ENCODE measurements around the gene LYPD6B.

Gene LYPD6B

GRCh38 chr2:149005471-149006077 is 32.9 kb upstream of the LYPD6B start:
- TF ChIP-seq NFIC (IDR thresholded peaks at IDR 0.05) (no peak), ZBTB7A (IDR thresholded peaks at IDR 0.05; ENCODE audit: low read depth) (no peak), REST (IDR thresholded peaks at IDR 0.05; ENCODE audit: low read depth) (no peak), FOXM1 (IDR thresholded peaks at IDR 0.05; ENCODE audit: borderline replicate concordance, low read depth) (no peak), TCF12 (IDR thresholded peaks at IDR 0.05; ENCODE audit: low read depth) (no peak), EGR1 (IDR thresholded peaks at IDR 0.05) (no peak), CEBPB (IDR thresholded peaks at IDR 0.05) (no peak), EP300 (IDR thresholded peaks at IDR 0.05; ENCODE audit: borderline replicate concordance) (no peak), TAF1 (IDR thresholded peaks at IDR 0.05; ENCODE audit: low read depth) (no peak), USF1 (IDR thresholded peaks at IDR 0.05) (no peak), RAD21 (IDR thresholded peaks at IDR 0.05; ENCODE audit: low read depth) (no peak), MAX (IDR thresholded peaks at IDR 0.05) (no peak), YY1 (IDR thresholded peaks at IDR 0.05; ENCODE audit: low read depth) (no peak)

- no peak for TF ChIP-seq ZBTB7A (IDR thresholded peaks at IDR 0.05; ENCODE audit: low read depth)
- no peak for TF ChIP-seq YY1 (IDR thresholded peaks at IDR 0.05; ENCODE audit: low read depth)
- no peak for TF ChIP-seq CREB1 (IDR thresholded peaks at IDR 0.05; ENCODE audit: low read depth)
- TF ChIP-seq EGR1 (IDR thresholded peaks at IDR 0.05) = no peak
- no peak for TF ChIP-seq TCF12 (IDR thresholded peaks at IDR 0.05; ENCODE audit: low read depth)
- TF ChIP-seq FOXM1 (IDR thresholded peaks at IDR 0.05; ENCODE audit: borderline replicate concordance, low read depth) = no peak
- no peak for TF ChIP-seq NFIC (IDR thresholded peaks at IDR 0.05)
- TF ChIP-seq USF1 (IDR thresholded peaks at IDR 0.05) = no peak
- TF ChIP-seq MAX (IDR thresholded peaks at IDR 0.05) = no peak
- no peak for TF ChIP-seq RAD21 (IDR thresholded peaks at IDR 0.05; ENCODE audit: low read depth)
- TF ChIP-seq REST (IDR thresholded peaks at IDR 0.05; ENCODE audit: low read depth) = no peak
- TF ChIP-seq TEAD4 (IDR thresholded peaks at IDR 0.05) = no peak
- no peak for TF ChIP-seq TAF1 (IDR thresholded peaks at IDR 0.05; ENCODE audit: low read depth)
- no peak for TF ChIP-seq EP300 (IDR thresholded peaks at IDR 0.05; ENCODE audit: borderline replicate concordance)
These were observed 31.5 kb upstream of the LYPD6B start for GRCh38 chr2:149006883-149007543.

GRCh38 chr2:149008381-149008780 is 30.1 kb upstream of the LYPD6B start:
- no peak for TF ChIP-seq FOXM1 (IDR thresholded peaks at IDR 0.05; ENCODE audit: borderline replicate concordance, low read depth)
- TF ChIP-seq NFIC (IDR thresholded peaks at IDR 0.05) = no peak
- no peak for TF ChIP-seq EGR1 (IDR thresholded peaks at IDR 0.05)
- TF ChIP-seq CREB1 (IDR thresholded peaks at IDR 0.05; ENCODE audit: low read depth) = no peak

GRCh38 chr2:149009576-149010461 is 28.7 kb upstream of the LYPD6B start:
- TF ChIP-seq TEAD4 (IDR thresholded peaks at IDR 0.05) (no peak), TCF12 (IDR thresholded peaks at IDR 0.05; ENCODE audit: low read depth) (no peak), ZBTB7A (IDR thresholded peaks at IDR 0.05; ENCODE audit: low read depth) (no peak), EP300 (IDR thresholded peaks at IDR 0.05; ENCODE audit: borderline replicate concordance) (no peak)

GRCh38 chr2:149012545-149012944 is 26.0 kb upstream of the LYPD6B start:
- no peak for TF ChIP-seq EP300 (IDR thresholded peaks at IDR 0.05; ENCODE audit: borderline replicate concordance)
- no peak for TF ChIP-seq FOXM1 (IDR thresholded peaks at IDR 0.05; ENCODE audit: borderline replicate concordance, low read depth)
- no peak for TF ChIP-seq NFIC (IDR thresholded peaks at IDR 0.05)
- TF ChIP-seq YY1 (IDR thresholded peaks at IDR 0.05; ENCODE audit: low read depth) = no peak
- TF ChIP-seq ZBTB7A (IDR thresholded peaks at IDR 0.05; ENCODE audit: low read depth) = no peak
- TF ChIP-seq TEAD4 (IDR thresholded peaks at IDR 0.05) = no peak
- no peak for TF ChIP-seq EGR1 (IDR thresholded peaks at IDR 0.05)
- TF ChIP-seq CEBPB (IDR thresholded peaks at IDR 0.05) = no peak
- no peak for TF ChIP-seq CREB1 (IDR thresholded peaks at IDR 0.05; ENCODE audit: low read depth)
- TF ChIP-seq USF1 (IDR thresholded peaks at IDR 0.05) = no peak
- TF ChIP-seq TCF12 (IDR thresholded peaks at IDR 0.05; ENCODE audit: low read depth) = no peak
- TF ChIP-seq TAF1 (IDR thresholded peaks at IDR 0.05; ENCODE audit: low read depth) = no peak

All from Ishikawa (cell line).